Measurements from ENCODE around the gene TRMT5.

Gene TRMT5

DNA sequence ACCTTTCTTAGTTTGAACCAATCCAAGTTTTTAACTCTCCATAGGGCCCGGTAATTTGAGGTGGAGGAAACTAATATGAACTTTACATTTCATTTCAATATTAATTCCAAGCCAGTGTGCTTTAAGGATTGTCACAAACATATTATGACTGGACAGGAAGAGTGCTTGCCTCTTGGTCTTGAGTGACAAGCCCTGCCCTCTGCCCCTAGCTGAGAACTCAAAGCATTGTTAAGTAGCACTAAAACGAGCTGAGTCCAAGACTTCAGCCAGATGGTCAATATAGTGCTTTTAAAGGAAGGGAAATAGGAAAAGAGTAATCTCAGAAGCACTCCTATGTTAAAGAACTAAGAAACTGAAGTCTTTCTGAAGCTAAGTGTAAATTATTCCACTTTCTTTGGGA is 17.1 kb downstream of the TRMT5 start:
- DNase-seq, result no peak

- no peak for DNase-seq
These were observed 22.7 kb downstream of the TRMT5 start for GRCh38 chr14:60958146-60958545.

DNA sequence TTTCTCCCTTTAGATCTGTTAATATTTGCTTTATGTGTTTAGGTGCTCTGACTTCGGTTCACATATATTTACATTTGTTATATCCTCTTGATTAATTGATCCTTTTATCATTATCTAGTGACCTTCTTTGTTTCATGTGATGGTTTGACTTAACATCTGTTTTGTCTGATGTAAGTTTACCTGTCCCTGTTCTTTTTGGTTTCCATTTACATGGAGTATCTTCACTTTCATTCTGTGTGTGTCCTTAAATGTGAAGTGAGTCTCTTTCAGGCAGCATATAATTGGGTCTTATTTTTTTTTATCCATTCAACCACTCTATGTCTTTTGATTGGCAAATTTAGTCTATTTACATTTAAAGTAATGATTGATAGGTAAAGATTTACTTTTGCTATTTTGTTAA is 24.2 kb downstream of the TRMT5 start:
- DNase-seq, result no peak

DNA sequence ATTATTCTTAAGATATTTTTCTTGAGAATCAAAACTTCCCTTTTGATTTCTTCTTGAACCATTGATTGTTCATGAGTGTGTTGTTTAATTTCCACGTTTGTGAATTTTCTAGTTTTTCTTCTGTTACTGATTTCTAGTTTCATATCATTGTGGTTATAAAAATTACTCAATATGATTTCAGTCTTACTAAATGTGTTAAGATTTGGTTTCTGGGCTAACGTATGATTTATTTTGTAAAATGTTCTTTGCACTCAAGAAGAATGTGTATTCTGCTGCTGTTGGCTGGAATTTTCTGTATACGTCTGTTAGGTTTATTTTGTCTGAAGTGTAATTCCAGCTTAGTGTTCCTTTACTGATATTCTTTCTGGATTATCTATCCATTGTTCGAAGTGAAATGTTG is 24.7 kb downstream of the TRMT5 start:
- DNase-seq, result no peak

DNA sequence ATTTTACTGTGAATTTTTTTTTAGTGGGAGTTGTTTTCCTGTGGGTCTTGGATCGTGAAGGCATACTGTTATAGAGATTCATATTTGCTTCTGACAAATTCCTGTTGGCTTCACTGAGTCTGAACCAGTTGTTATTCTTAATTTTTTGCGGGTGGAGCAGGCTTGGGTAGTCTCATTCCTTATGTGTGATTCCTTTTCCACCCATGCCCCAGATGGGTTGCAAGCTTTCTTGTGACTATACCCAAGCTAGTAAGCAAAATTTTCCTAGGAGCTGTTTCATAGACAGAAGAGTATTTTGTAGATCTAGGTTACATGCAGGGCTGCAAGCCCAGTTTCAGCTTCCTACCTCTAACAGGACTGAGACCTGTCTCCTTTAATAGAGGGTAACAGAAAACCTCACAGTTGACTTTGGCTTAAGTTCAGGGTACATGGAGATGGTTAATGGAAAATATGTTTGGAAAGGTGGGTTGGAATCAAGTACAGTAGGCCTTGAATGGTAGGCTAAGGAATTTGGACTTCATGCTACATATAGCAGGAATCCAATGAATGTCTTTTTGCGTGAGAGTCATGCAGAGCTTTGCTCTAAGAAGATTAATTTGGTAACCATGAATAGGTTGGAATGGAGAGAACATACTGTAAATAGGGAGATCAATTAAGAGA is 29.0 kb downstream of the TRMT5 start:
- no peak for DNase-seq

GRCh38 chr14:60946773-60947172 is 34.1 kb downstream of the TRMT5 start:
- DNase-seq, result no peak

- no peak for DNase-seq
These were observed 34.9 kb downstream of the TRMT5 start for GRCh38 chr14:60945984-60946383.

DNA sequence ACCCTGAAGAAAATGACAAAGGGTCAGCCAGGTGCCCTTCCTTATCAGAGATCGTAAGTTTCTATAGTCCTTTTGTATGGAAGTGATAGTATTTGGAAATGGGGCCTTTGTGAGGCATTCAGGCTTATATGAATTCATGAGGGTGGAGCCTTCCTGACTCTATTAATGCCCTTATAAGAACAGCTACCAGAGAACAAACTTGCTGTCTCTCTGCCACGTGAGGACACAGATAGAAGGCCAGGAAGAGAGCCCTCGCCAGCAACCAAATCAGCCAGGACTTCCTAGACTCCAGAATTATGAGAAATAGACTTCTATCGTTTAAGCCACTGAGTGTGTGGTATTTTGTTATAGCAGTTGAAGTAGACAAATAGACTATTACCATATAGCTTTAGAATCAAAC is 36.7 kb downstream of the TRMT5 start:
- DNase-seq, result no peak

- no peak for DNase-seq
These were observed 37.2 kb downstream of the TRMT5 start for GRCh38 chr14:60943637-60944032.

GRCh38 chr14:60935319-60935718 is 45.6 kb downstream of the TRMT5 start:
- no peak for DNase-seq

DNA sequence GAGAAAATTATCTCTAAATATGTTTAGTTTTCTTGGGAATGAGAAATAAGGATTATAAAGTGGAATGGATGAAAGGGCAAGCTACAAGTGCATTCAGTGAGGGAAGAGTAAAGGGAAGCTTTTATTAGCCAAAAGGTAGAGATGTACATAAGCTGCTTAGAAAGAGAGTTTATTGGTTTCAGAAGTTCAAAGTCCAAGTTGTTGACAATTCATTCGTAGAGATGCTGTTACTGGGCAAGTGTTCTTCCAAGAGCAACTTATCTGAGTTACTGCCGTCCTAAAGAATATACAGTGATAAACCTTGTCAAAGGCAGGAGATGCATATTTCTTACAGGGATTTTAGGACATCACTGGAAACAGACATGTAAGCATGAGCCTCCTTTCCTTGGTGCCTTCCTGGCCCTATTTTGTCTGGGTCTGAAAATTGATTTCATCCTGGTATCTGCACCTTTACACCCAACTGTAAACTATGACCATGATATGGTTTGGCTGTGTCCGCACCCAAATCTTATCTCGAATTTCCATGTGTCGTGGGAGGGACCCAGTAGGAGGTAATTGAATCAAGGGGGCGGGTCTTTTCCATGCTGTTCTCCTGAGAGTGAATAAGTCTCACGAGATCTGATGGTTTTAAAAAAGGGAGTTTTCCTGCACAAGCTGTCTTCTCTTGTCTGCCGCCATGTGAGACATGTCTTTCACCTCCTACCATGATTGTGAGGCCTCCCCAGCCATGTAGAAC is 46.8 kb downstream of the TRMT5 start:
- no peak for DNase-seq

GRCh38 chr14:60931218-60931617 is 49.7 kb downstream of the TRMT5 start:
- DNase-seq, result no peak

- no peak for DNase-seq
These were observed 54.9 kb downstream of the TRMT5 start for GRCh38 chr14:60926002-60926401.

GRCh38 chr14:60925286-60925685 is 55.6 kb downstream of the TRMT5 start:
- no peak for DNase-seq

GRCh38 chr14:60922050-60922449 is 58.8 kb downstream of the TRMT5 start:
- no peak for DNase-seq
